Lung (tissue), 12 donors: ENCODE results near the gene GNG7. TPM values are rescaled to one million over a fixed set of nuclear protein-coding genes. Genes with fewer than 3 reads are reported as not detected.

Experiments used
- ATAC-seq: fragments of 200-7000 bp; cut with Tn5 transposase; one replicate; pipeline ENCODE4 v1.9.1; 2020; ENCODE audit warnings: moderate number of reproducible peaks; ENCODE audit not compliant: insufficient read depth, low FRiP score
- DNase-seq, 3 donors: peaks; one replicate each; pipeline ENCODE4 v3.0.0-alpha.2; 2013 to 2017
- H3K27ac ChIP-seq, 2 donors: one replicate each; pipeline ENCODE4 v1.5.1; 2013; ENCODE audit warnings: mild to moderate bottlenecking in 2 of 2, moderate library complexity in 2 of 2, control low read depth in 1 of 2, inconsistent platforms in 1 of 2, low read depth in 1 of 2, low read length in 1 of 2
- H3K27me3 ChIP-seq, 3 donors: one replicate each; pipeline ENCODE4 v1.5.1; 2013; ENCODE audit warnings: low read length in 2 of 3; ENCODE audit not compliant: control insufficient read depth in 3 of 3, insufficient read depth in 3 of 3
- H3K36me3 ChIP-seq, 4 donors: one replicate each; pipeline ENCODE4 v1.5.1; 2013; ENCODE audit warnings: low read length in 4 of 4, mild to moderate bottlenecking in 1 of 4, moderate library complexity in 1 of 4; ENCODE audit not compliant: control insufficient read depth in 4 of 4, insufficient read depth in 4 of 4
- H3K4me1 ChIP-seq, 5 donors: one replicate each; pipeline ENCODE4 v1.5.1; 2013; ENCODE audit warnings: low read length in 5 of 5, mild to moderate bottlenecking in 2 of 5, moderate library complexity in 1 of 5; ENCODE audit not compliant: control insufficient read depth in 5 of 5, insufficient read depth in 5 of 5
- H3K4me3 ChIP-seq: one replicate; pipeline ENCODE4 v1.5.1; 2013; ENCODE audit warnings: mild to moderate bottlenecking, control low read depth, moderate library complexity
- H3K9ac ChIP-seq, 2 donors: one replicate each; pipeline ENCODE4 v1.5.1; 2013; ENCODE audit warnings: low read length in 2 of 2, control low read depth in 1 of 2; ENCODE audit not compliant: insufficient read depth in 1 of 2
- H3K9me3 ChIP-seq, 4 donors: one replicate each; pipeline ENCODE4 v1.5.1; 2013; ENCODE audit warnings: low read length in 3 of 4, mild to moderate bottlenecking in 1 of 4, moderate library complexity in 1 of 4; ENCODE audit not compliant: control insufficient read depth in 4 of 4, insufficient read depth in 3 of 4
- CTCF ChIP-seq: IDR thresholded peaks from 2 replicates; pipeline ENCODE4 v1.5.1; 2012; ENCODE audit warnings: mild to moderate bottlenecking; ENCODE audit errors: control extremely low read depth, extremely low read depth
- WGBS, 2 donors: extraction: QIAGEN DNeasy Blood & Tissue Kit; methylation state at CpG; one replicate each; pipeline ENCODE4 v1.1.7; 2013; 5-methylcytosine and 5-hydroxymethylcytosine counted together
- polyA plus RNA-seq, 2 donors: library from polyadenylated mRNA; stranded (reverse); fragments of 200-250 nt; gene quantifications; one replicate each; pipeline ENCODE4 v1.2.1, GENCODE V29; 2013
- total RNA-seq, 2 donors: library from RNA; depleted of rRNA in 1 of 2; stranded (reverse); fragments of >200 nt in 1 of 2; gene quantifications; one replicate each; pipeline ENCODE4 v1.2.1, GENCODE V29; 2014 to 2021
- donor health status: control.
- donor health status: control.
- donor health status: Bipolar disorder and iron deficiency.
- donor health status: healthy.
- donor health status: DM: yes; HTN: yes; CAD: no.

GNG7 gene
- total and polyA plus RNA-seq, 4 donors: 1.6 to 4.5 (median 2.8) TPM

GRCh38 chr19:2578901-2579677 lies 123.4 kb downstream of the GNG7 start:
- peak; percentile 86 to 92 (median 89) for DNase-seq
- H3K27me3 ChIP-seq: no peaks in the 10 kb centered on the region
- no peak overlapping the region for H3K9ac ChIP-seq
- H3K9me3 ChIP-seq: peaks cover 0 to 2% (median 0%) of the 10 kb centered on the region in 4 donors
- TF ChIP-seq CTCF: peak; percentile 85
- H3K4me1 ChIP-seq: peaks cover 0 to 13% (median 0%) of the 10 kb centered on the region in 5 donors
- H3K27ac ChIP-seq: peak overlapping the region; percentile 85 to 87
- no peaks in the 10 kb centered on the region for H3K36me3 ChIP-seq
- WGBS, 2 donors: 1% methylated on average over 43 to 47 of the region's 47 CpGs
- no peak overlapping the region for H3K4me3 ChIP-seq
- peak; percentile 87 for ATAC-seq

- Histone ChIP-seq H3K9me3 (peaks cover 0 to 2% (median 0%) of the 10 kb centered on the region in 4 donors), H3K27ac (peak overlapping the region; percentile 85 to 87), H3K4me3 (no peak overlapping the region), H3K27me3 (no peaks in the 10 kb centered on the region), H3K4me1 (peaks cover 0 to 13% (median 0%) of the 10 kb centered on the region in 5 donors), H3K9ac (no peak overlapping the region), H3K36me3 (no peaks in the 10 kb centered on the region)
- WGBS, 2 donors: 24 to 46% methylated on average over 13 of the region's 13 CpGs
- peak in 1 of 3 donors; percentile 25 for DNase-seq
- no peak for ATAC-seq
- TF ChIP-seq CTCF: no peak
These were observed 124.1 kb downstream of the GNG7 start for GRCh38 chr19:2578391-2578890.

- TF ChIP-seq CTCF: no peak
- DNase-seq: no peak
- Histone ChIP-seq H3K27ac (peak overlapping the region; percentile 85 to 87), H3K27me3 (no peaks in the 10 kb centered on the region), H3K9me3 (peaks cover 0 to 2% (median 0%) of the 10 kb centered on the region in 4 donors), H3K4me1 (peaks cover 0 to 13% (median 0%) of the 10 kb centered on the region in 5 donors), H3K4me3 (no peak overlapping the region), H3K36me3 (no peaks in the 10 kb centered on the region), H3K9ac (no peak overlapping the region)
- 80 to 88% methylated on average over 18 of the region's 18 CpGs for WGBS, 2 donors
- no peak for ATAC-seq
These were observed 124.7 kb downstream of the GNG7 start for GRCh38 chr19:2577722-2578335.
